GM18870 (cell line): ENCODE measurements around the gene FEZF1.

ENCODE experiments used
- ATAC-seq: cut with Tn5 transposase; IDR thresholded peaks from one replicate; pipeline ENCODE4 v1.9.1; 2021; ENCODE audit warnings: moderate library complexity; ENCODE audit not compliant: unreplicated experiment

Gene FEZF1

DNA sequence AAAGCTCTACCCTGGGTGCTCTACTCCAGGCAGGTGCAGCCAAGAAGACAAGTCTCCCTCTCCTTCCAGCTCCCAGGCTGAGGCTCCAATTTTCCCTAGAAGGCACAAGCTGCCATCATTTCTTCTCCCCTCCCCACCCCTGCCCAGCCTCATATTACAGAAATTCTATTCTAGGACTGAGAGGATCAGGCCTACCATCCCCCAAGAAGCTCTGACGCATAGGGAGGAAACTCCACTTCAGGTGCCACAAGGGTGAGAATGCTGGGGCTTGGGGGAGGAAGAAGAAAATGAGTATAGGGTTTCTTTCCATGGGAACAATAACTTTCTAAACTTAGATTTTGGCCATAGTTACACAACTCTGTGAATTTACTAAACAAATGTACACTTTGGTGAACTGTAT lies 35.3 kb downstream of the FEZF1 start:
- no peak for ATAC-seq

DNA sequence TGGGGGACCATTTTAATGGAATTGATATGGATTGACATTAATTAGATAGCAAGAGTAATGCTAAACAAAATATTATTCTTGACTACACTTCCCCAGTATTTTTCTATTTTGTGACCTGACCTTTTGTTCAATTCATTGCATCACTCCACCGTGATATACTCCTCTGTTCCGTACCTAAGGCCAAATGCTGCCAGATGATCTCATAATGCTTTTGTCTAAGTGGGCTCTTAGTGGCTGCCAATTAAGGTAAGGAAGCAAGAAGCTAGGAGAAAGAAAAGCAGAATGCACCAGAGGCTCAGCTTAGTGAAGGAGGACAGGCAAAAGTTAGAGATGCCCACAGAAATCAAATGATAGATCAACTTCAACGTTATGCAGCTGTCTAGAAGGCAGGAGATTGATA lies 36.4 kb downstream of the FEZF1 start:
- no peak for ATAC-seq

DNA sequence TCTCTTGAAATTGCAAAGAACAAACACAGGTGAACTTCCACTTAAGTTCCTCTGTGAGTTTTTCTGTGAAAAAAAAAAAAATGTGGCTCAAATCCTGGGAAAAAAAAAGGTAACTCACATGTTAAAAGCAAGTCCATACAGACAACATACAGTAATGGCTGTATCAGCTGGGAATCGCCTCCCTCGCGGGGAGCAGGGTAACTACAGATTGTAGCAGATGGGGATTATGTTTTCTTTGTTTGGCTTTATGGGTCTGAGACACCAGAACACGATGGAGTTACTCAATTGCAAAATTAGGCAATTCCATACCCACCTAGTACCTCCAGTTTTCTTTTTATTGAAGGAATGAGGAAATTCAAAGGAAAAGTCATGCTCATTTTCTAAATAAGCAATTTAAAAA lies 42.3 kb downstream of the FEZF1 start:
- no peak for ATAC-seq

DNA sequence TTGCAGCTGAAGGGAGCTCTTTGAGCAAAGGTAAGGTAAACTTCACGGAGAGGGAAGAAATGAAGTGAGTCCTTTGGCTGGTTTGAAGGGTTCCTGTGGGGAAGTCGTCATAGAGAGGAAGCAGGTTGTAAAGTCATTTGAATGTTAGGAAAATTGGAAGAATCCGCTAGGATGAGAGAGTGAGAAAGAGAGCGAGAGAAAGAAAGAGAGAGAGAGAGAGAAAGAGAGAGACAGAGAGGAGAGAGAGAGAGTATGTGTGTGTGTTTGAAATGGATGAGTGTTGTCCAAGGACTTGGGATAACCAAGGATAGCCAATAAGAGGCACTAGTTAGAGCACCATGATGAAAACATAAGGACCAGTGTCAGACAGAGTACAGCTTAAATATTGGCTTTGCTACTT lies 43.1 kb downstream of the FEZF1 start:
- ATAC-seq, result no peak

DNA sequence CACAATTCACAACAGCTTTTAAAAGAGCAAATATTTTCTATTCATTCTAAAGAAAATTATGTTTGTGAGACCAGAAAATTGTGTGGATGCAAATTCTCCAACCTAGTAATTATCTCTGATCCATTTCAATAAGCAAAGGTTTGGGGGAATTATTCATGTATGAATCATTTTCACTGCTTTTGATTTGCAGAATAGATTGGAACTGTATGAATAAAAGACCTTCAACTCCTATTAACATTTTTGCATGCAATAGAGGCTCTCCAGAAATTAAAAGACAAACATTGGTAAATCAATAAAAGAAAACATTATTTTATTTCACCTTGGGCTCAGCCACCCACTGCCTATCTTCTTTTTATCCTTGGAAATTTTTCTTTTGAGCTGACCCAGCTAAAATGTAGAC lies 43.5 kb downstream of the FEZF1 start:
- no peak for ATAC-seq

DNA sequence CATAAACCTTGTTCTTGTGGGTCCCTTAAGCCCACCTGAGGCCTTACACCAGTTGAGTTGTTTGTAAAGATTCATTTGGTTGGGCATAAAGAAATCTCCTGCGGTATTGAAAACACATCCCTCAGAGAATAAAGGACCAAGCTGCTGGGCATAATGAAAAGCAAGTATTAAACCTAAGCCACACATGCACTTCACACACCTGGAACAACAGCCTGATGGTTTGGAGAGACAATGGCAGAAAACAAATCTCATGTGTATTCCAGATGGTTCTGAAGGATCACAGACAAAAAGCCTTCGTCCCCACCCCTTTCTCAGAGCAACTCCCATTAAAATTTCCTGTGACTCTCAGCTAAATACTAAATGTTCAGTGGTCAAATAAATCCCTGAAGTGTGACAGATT lies 44.2 kb downstream of the FEZF1 start:
- ATAC-seq, result no peak

DNA sequence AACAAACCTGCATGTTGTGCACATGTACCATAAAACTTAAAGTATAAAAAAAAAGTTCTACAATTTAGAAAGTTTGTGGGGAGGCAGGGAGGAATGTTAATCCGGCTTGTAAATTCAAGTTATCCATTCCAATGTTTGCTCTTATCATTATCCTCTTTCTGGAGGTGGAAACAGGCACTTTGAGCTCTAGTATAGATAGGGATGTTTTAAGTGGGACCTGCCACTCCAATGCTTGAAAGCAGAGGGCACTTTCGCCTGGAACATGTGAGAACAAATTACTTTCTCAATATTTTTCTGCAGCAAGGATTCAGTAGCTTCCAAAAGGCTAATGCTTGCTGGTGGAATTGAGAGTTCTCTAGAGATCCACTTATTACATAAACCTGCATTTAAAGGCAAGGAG lies 45.6 kb downstream of the FEZF1 start:
- no peak for ATAC-seq

DNA sequence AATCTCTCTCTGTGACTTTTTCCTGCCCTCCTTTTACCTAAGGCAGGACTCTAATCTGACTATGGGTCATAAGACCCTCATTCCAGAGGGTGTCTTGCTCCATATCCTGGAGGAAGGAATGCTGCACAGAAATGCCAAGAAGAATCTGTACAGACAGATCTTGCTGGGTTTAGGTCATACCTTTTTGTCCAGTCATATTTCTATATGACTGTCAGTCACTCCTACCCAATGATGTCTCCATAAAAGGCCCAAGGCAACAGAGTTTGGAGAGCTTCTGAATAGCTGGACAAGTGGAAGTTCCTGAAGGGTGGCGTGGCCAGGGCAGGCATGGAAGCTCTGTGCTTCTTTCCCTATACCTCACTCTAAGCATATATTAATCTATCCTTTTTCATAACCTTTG lies 47.5 kb downstream of the FEZF1 start:
- ATAC-seq, result no peak

DNA sequence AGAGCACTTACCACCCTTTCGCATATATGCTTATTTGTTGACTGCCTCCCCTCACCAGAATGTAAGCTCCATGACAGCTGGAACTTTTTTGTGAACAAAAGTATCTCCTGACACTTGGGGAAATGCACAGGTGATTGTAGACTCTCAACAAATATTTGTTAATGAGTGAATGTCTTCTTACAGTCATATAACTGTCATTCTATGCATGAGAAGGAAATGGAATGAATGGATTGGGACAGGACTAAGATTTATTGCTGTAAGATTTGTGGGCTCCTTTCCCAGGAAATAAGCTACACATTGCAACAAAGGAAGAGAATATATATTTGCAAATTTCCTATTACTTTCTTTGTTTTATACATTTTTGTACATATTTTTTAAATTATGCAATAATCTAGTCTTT lies 48.5 kb downstream of the FEZF1 start:
- no peak for ATAC-seq

DNA sequence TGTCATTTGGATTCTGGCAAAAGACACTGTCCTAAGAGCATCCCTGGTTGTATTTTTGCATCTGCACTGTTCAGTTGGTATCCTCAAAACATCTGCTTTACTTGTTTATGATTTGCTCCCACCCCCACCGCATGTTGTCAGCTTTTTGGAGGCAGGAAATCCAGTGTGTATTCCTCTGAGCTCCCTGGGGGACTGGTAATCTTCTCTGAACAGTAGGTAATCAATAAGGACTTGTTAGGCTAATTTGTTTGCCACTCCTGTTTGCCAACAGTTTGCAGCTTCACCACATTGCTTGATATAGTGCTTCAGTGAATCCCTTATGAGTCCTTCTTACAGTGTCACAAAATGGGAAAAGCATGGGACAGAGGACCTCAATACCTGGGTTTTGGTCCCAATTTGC lies 49.1 kb downstream of the FEZF1 start:
- no peak for ATAC-seq
